ENCODE results near the gene CD74.

The CD74 gene

DNA sequence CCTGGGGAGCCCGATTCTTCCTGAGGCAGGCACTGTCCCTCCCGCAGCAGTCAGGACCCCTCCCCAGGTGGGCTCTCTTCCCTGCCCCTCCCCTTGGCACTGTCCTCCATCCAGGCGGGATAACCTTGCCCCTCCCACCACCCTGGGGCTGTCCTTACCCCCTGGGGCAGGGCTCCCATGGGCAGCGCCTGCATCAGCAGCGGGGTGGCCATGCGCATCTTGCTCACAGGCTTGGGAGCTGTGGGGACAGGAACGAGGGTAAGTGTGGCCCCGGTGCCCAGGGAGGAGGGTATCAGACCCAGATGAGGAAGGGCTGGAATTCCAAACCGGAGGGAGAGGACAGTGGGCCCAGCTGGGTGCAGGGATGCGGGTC, 6.0 kb downstream of the CD74 start:
- no peak for DNase-seq (ENCODE audit: low spot score)
- TF ChIP-seq, protein P1, sequence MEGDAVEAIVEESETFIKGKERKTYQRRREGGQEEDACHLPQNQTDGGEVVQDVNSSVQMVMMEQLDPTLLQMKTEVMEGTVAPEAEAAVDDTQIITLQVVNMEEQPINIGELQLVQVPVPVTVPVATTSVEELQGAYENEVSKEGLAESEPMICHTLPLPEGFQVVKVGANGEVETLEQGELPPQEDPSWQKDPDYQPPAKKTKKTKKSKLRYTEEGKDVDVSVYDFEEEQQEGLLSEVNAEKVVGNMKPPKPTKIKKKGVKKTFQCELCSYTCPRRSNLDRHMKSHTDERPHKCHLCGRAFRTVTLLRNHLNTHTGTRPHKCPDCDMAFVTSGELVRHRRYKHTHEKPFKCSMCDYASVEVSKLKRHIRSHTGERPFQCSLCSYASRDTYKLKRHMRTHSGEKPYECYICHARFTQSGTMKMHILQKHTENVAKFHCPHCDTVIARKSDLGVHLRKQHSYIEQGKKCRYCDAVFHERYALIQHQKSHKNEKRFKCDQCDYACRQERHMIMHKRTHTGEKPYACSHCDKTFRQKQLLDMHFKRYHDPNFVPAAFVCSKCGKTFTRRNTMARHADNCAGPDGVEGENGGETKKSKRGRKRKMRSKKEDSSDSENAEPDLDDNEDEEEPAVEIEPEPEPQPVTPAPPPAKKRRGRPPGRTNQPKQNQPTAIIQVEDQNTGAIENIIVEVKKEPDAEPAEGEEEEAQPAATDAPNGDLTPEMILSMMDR (IDR thresholded peaks at IDR 0.05; ENCODE audit: extremely low read depth, missing control alignments) = no peak

DNA sequence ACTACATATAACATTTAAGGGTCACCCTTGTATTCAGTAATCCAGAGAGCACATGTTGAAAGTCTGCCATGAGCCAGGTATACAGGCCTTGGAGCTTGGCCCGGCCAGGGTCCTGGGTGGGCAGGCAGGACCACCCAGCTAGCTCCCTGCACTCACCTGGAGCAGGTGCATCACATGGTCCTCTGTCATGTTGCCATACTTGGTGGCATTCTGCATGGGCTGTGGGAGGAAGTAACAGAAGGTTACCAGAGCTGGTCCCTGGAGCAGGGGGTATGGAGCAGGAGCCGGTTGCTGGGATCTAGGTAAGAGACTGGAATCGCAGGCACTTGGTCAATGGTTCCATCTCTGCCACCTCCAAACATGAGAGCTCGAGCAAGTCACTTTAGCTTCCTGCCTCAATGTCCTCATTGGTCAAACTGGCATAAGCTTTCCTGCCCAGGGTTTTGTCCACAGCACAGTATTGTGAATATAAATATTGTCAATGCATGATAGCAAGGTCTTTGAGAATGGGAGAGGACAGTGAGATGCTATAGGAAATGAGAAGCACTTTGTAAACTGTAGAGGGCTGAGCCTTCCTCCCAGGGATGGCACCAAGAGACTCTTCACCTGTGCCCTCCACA, 6.5 kb downstream of the CD74 start:
- no peak for DNase-seq (ENCODE audit: low spot score)
- TF ChIP-seq, protein P1 (IDR thresholded peaks at IDR 0.05; ENCODE audit: extremely low read depth, missing control alignments) = no peak

DNA sequence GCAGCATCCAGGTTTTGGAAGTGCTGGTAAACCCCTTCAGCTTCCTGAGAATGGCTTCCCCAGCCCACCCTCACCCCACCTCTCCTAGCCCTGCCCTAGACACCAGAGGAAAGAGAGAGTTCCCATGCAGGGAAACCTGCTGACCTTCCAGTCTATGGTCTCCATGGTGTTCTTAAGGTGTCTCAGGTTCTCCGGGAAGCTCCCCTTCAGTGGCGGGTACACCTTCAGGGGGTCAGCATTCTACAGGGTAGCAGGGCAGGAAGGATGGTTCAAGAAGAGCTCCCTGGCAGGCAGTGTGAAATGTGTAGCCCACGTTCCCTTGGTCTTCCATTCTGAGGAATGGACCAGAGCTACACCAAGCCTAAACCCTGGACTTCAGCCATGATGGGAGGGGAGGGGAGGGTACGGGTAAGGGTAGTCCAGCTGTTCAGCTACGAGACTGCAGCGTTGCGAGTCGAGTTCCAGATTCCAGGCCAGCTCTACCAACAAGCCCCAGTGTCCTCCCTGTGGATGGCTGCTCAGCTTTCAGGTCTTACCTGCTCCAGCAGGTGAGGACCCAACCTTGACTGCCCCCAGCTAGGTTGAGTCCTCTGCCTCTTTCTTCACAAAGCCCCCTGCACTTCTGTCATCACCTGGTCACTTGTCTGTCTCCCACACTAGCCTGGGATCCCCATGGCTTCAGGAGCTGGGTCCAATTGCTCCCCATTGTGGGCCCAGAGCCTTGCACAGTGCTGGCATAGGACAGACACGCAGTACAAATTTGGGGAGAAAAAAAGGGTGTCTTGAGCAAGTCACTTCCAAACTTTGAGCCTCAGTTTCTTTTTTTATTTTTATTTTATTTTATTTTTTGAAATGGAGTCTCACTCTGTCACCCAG, 7.5 kb downstream of the CD74 start:
- no peak for DNase-seq (ENCODE audit: low spot score)
- TF ChIP-seq, protein P1 (IDR thresholded peaks at IDR 0.05; ENCODE audit: extremely low read depth, missing control alignments) = no peak

DNA sequence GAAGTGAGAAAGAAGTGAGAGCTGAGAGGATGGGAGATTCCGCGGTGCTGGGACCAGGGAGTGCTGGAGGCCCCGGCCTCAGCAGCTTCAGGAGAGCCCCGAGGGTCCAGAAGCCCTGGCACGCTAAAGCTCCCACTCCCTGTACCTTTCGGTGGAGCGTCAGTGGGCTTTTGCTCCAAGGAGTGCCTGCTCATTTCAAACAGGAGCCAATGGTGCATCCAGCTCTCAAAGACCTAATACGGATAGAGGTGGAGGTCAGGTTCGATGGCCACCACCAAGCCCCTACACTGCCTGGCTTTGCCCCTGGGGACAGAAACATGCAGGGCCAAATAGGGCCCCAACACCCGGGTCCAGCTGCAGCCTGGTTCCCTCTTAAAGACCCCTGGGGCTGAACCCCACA, 8.2 kb downstream of the CD74 start:
- no peak for DNase-seq (ENCODE audit: low spot score)
- TF ChIP-seq, protein P1 (IDR thresholded peaks at IDR 0.05; ENCODE audit: extremely low read depth, missing control alignments) = no peak

DNA sequence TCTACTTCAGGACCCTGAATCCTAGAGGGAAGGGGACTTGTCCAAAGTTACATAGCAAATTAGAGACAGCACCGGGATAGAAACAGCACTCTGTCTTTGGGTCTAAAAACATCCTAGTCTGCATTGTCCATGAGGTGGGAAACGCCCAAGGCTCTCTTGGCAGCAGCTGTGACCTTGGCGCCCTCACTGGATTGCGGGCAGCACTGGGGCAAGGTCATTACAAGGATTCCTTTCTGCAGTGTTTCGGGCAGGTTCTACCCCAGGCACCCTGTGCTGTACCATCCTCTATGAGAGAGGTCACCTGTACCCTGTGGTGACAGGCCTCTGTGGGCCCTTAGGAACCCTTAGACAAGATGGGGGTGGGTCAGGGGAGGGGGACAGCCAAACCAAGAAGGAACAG, 8.6 kb downstream of the CD74 start:
- DNase-seq (ENCODE audit: low spot score) = no peak
- TF ChIP-seq, protein P1 (IDR thresholded peaks at IDR 0.05; ENCODE audit: extremely low read depth, missing control alignments) = no peak

DNA sequence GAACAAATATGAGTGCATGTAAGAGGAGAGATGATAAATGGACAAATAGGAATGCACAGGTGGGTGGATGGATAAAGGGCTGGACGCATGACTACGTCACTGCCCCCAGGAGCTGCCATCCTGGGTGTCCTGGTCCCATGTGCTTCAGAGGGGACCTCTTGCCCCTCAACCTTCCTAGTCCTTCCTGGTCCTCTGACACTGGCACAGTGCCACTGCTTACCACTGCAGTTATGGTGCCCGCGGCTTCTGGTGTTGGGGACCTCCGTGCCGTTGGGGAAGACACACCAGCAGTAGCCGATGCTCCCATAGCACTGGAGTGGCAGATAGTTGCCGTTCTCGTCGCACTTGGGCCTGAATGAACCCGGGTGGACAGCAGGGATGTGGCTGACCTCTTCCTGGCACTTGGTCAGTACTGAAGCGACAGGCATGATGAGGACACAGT, 9.8 kb downstream of the CD74 start:
- no peak for DNase-seq (ENCODE audit: low spot score)
- TF ChIP-seq, protein P1 (IDR thresholded peaks at IDR 0.05; ENCODE audit: extremely low read depth, missing control alignments) = no peak

DNA sequence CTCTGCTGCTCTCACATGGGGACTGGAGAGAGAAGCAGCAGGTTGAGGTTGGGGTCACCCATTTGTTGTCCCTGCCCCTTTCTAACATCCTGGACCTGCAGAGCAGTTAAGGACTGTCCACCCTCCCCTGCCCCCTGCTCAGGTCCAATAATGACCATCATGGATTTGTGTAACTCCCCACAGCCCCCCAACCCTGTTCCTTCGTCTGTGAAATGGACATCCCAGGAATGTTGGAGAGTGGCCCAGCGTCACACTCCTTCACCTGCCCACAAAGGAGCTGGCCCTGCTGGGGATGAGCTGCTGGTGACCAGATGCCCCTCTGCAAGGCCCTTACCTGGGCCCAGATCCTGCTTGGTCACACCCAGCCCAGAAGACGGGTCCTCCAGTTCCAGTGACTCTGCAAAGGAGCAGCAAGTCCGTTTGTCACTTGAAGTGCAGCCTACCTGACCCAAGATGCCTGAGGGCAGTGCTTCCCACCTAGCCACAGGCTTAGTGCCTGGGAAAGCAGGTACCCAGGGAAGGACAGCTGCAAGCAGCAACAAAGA, 10.4 kb downstream of the CD74 start:
- no peak for DNase-seq (ENCODE audit: low spot score)
- TF ChIP-seq, protein P1 (IDR thresholded peaks at IDR 0.05; ENCODE audit: extremely low read depth, missing control alignments) = no peak

Data from GM20000 (cell line).